GM12874 (cell line): ENCODE data around the gene CCDC60.
A peak's percentile ranks its signal among the peaks of the same experiment; 100 is the strongest.

Source experiments
- TF ChIP-seq, protein P1 (sequence below): IDR thresholded peaks from 2 replicates; pipeline ENCODE4 v1.5.1; 2011; ENCODE audit warnings: low read depth, mild to moderate bottlenecking, control low read depth, low read length, moderate library complexity; ENCODE audit not compliant: insufficient read depth

The CCDC60 gene

DNA sequence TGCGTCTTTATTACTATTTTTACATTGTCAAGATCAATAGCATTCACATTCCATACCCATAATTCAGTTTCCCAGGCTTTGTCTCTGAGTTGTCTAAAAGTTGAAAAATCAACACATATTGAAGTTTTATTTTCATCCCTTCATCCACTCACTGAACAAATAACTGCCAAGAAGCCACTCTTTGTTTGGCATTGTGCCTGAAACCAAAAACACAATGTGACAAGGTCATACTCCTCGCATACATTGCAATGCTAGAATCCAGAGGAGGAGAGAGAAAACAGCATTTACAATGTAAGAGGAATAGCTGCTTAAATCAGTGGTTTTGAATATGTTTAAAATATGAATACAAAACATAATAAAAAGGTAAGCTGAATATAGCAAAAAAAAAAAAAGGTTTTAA is 71.8 kb downstream of the CCDC60 start:
- TF ChIP-seq, protein P1, sequence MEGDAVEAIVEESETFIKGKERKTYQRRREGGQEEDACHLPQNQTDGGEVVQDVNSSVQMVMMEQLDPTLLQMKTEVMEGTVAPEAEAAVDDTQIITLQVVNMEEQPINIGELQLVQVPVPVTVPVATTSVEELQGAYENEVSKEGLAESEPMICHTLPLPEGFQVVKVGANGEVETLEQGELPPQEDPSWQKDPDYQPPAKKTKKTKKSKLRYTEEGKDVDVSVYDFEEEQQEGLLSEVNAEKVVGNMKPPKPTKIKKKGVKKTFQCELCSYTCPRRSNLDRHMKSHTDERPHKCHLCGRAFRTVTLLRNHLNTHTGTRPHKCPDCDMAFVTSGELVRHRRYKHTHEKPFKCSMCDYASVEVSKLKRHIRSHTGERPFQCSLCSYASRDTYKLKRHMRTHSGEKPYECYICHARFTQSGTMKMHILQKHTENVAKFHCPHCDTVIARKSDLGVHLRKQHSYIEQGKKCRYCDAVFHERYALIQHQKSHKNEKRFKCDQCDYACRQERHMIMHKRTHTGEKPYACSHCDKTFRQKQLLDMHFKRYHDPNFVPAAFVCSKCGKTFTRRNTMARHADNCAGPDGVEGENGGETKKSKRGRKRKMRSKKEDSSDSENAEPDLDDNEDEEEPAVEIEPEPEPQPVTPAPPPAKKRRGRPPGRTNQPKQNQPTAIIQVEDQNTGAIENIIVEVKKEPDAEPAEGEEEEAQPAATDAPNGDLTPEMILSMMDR: no peak

GRCh38 chr12:119406811-119407210 is 72.3 kb downstream of the CCDC60 start:
- TF ChIP-seq, protein P1: no peak

DNA sequence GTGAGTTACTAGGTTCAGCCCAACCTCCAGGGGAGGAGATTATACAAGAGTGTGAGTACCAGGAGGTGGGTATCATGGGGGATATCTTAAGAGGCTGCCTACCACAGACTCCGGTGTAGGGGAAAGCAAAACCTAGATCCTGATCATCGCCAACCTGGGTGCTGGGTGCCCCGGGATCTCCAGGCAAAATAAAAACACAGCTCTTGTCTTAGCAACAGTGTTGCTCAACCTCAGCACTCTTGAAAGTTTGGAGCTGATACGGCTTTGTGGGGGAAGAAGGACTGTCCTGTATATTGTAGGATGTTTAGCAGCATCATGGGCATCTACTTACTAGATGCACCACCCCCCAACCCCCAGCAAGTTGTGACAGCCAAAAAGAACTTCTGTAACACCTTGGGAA is 74.5 kb downstream of the CCDC60 start:
- TF ChIP-seq, protein P1: no peak

DNA sequence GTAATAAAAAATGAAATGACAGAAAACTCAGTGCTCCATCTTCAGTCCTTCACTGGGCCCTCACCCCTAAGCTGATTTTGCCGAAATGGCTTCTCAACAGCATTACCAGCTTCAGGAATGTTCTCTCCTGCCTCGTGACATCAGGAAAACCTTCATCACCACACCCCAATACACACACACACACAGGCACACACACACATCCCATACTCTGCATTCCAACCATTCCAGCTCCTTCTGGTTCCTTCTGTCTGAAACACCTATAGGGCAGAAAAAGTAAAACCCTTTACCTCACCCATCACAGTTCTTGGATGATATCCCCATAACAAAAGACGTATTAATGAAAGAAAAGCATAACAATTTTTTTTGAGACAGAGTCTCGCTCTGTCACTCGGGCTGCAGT is 75.9 kb downstream of the CCDC60 start:
- TF ChIP-seq, protein P1: no peak

DNA sequence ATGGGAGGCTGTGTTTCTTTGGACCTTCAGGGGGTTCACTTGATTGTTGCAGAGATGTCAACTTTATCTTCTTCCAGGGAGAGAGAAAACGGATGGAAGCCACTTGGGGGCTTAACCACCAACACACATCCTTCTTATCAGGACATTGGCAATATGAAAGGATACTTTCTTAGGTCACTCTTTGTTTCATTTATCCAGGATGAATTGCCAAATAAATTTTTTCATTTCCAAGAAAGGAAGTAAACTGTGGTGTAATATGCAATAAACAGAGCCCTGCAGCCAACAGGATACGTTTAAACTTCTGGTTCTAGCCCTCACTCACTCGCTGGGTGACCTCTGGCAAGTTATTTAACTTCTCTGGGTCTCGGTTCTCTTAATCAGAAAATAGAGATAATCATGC is 77.8 kb downstream of the CCDC60 start:
- TF ChIP-seq, protein P1: no peak

DNA sequence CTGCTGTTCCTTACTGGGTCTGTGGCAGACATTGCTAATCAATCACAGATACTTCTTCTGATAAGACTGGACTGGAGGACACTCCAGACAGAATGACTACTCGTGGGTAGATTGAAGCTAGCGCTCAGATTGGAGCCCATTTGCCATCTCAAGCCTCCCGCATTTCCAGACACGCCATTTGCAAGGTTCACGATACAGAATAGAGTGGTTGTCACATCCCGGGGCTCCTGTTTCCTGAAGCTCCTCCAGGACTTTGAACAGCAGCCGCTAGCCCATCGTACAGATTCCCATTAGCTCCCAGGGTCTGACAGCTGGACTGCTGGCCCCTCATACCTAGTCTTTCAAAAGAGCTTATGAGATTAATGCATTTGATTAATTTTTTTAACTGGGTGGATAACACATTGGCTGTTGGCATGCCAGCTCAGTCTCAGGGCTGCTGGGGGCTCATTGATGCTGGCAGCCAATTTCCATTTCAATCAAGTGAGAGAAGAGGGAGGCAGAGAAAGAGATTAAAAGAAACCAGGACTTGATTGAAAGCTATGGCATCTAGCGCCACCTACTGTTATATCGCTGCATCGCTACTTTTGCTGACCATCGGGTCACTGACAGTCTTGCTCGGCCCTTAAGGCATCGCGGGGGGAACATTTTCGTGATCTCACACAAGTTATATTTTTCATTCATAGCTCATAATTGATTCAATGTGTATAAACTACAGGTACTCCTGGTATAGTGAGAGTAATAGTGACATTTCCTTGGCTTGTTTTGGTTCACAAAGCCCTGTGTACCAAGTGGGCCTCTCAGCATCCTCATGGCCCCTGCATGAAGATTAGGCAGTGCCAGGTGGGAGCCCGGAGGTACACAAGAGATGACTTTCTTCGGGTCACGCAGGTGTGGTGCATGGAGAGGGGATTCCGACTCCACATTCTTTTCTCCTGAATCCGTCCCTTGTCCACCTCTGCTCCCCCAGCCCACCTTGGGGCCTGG is 78.6 kb downstream of the CCDC60 start:
- TF ChIP-seq, protein P1: peak; percentile 74

- TF ChIP-seq, protein P1: no peak
Observed at GRCh38 chr12:119415714-119416113, 81.2 kb downstream of the CCDC60 start.
